PFSK-1 (cell line): ENCODE data around the gene KIAA1755.

Experiments used
- FOXP2 ChIP-seq: optimal IDR thresholded peaks from 2 replicates; pipeline ENCODE3; 2011; ENCODE audit warnings: borderline replicate concordance, control low read depth, inconsistent platforms; ENCODE audit not compliant: insufficient read depth; ENCODE audit errors: extremely low read length, extremely low read depth
- POLR2AphosphoS5 ChIP-seq: IDR thresholded peaks from 2 replicates; pipeline ENCODE4 v1.6.1; 2012; ENCODE audit warnings: low read depth, mild to moderate bottlenecking, control low read depth, low read length, moderate library complexity
- SIN3A ChIP-seq: IDR thresholded peaks from 2 replicates; pipeline ENCODE4 v1.6.1; 2012; ENCODE audit warnings: mild to moderate bottlenecking, low read length, moderate library complexity, borderline replicate concordance; ENCODE audit not compliant: insufficient read depth
- TAF1 ChIP-seq: IDR thresholded peaks from 2 replicates; pipeline ENCODE4 v1.6.1; 2012; ENCODE audit warnings: low read length, control low read depth, borderline replicate concordance; ENCODE audit not compliant: insufficient read depth
- TF ChIP-seq, protein P1 (sequence below), 2 experiments: IDR thresholded peaks; 2 replicates each; pipeline versions ENCODE4 v1.6.1 to v1.8.0; 2011 to 2012; ENCODE audit warnings: low read depth in 2 of 2, low read length in 2 of 2, control low read depth in 1 of 2, inconsistent platforms in 1 of 2, mild to moderate bottlenecking in 1 of 2, moderate library complexity in 1 of 2; ENCODE audit not compliant: insufficient read depth in 1 of 2

The KIAA1755 gene

DNA sequence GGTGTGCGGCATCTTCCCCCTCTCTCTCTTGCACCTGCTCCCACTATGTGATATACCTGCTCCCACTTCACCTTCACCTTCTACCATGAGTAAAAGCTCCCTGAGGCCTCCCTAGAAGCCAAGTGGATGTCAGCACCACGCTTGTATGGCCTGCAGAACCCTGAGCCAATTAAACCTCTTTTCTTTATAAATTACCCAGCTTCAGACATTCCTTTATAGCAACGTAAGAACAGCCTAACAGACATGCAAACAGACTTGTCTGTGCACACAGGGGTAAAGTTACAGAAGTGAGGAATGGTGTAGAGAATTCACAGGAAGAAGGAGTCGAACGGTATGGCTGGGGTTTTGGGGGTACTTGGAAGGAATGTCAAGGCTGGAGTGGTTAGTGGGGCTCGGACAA, 80.7 kb downstream of the KIAA1755 start:
- TF ChIP-seq SIN3A (no peak), FOXP2 (no peak), POLR2AphosphoS5 (no peak), TAF1 (no peak)
- TF ChIP-seq, protein P1, sequence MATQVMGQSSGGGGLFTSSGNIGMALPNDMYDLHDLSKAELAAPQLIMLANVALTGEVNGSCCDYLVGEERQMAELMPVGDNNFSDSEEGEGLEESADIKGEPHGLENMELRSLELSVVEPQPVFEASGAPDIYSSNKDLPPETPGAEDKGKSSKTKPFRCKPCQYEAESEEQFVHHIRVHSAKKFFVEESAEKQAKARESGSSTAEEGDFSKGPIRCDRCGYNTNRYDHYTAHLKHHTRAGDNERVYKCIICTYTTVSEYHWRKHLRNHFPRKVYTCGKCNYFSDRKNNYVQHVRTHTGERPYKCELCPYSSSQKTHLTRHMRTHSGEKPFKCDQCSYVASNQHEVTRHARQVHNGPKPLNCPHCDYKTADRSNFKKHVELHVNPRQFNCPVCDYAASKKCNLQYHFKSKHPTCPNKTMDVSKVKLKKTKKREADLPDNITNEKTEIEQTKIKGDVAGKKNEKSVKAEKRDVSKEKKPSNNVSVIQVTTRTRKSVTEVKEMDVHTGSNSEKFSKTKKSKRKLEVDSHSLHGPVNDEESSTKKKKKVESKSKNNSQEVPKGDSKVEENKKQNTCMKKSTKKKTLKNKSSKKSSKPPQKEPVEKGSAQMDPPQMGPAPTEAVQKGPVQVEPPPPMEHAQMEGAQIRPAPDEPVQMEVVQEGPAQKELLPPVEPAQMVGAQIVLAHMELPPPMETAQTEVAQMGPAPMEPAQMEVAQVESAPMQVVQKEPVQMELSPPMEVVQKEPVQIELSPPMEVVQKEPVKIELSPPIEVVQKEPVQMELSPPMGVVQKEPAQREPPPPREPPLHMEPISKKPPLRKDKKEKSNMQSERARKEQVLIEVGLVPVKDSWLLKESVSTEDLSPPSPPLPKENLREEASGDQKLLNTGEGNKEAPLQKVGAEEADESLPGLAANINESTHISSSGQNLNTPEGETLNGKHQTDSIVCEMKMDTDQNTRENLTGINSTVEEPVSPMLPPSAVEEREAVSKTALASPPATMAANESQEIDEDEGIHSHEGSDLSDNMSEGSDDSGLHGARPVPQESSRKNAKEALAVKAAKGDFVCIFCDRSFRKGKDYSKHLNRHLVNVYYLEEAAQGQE (IDR thresholded peaks at IDR 0.05; ENCODE audit: insufficient read depth in 1 of 2, low read depth in 2 of 2, low read length in 2 of 2), result no peak

DNA sequence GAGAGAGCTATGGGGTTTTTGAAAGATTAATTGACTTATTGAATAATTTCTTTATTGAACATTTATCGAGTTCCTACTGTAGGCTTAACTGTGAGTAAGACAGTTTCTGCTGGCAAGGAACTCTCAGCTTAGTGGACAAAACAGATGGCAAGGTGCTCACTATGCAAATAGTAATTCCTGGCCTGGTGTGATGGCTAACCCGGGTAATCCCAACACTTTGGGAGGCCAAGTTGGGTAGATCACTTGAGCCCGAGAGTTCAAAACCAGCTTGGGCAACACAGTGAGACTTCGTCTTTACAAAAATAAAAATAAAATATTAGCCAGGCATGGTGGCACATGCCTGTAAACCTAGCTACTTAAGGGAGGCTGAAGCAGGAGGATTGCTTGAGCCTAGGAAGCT, 82.0 kb downstream of the KIAA1755 start:
- TF ChIP-seq, protein P1 (IDR thresholded peaks at IDR 0.05; ENCODE audit: insufficient read depth in 1 of 2, low read depth in 2 of 2, low read length in 2 of 2), result no peak
- no peak for TF ChIP-seq POLR2AphosphoS5
- no peak for TF ChIP-seq SIN3A

DNA sequence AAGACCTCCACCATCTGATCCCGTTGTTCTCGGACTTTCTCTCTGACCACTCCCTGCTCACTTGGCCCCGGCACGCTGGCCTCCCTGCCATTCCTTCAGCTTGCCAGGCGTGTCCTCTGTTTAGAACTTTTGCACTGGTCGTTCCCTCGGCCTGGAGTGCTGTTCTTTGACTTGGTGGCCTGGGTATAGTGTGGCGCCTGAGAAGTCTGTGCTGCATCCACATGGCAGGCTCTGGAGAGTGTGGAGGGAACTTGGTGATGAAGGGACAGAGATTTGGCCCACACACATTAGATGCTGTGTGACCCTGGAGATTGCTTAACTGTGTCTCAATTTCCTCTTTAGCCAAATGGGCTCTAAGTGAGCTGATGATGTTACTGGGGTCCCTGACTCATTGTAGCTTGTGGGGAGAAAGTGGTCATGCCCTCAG, 82.5 kb downstream of the KIAA1755 start:
- TF ChIP-seq POLR2AphosphoS5, result no peak
- TF ChIP-seq TAF1, result no peak
- no peak for TF ChIP-seq SIN3A
- no peak for TF ChIP-seq FOXP2
- TF ChIP-seq, protein P1 (IDR thresholded peaks at IDR 0.05; ENCODE audit: insufficient read depth in 1 of 2, low read depth in 2 of 2, low read length in 2 of 2), result no peak

DNA sequence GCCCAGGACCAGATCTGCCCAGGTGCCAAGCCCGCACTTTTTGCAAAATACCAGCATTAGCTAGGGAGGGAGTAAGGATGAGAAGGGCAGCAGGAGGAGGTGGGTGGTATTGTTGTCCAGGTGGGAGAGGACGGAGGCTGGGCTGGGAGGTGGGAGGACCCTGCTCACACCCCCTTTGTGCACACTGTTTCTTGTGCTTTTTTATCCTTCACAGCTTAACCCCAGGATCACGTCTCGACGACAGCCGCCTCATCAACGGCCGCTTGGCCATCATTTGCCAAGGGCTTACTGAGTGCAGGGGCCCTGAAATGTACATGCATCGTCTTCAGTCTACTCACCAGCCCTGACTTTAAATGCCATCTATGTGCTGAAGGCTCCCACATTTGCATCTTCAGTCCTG, 83.3 kb downstream of the KIAA1755 start:
- TF ChIP-seq TAF1, result no peak
- TF ChIP-seq, protein P1 (IDR thresholded peaks at IDR 0.05; ENCODE audit: insufficient read depth in 1 of 2, low read depth in 2 of 2, low read length in 2 of 2), result no peak
- TF ChIP-seq FOXP2, result no peak
- no peak for TF ChIP-seq SIN3A
- TF ChIP-seq POLR2AphosphoS5, result no peak
